ENCODE results near the gene GOSR2. TPM values are rescaled to one million over a fixed set of nuclear protein-coding genes. Genes with fewer than 3 reads are reported as not detected.
"Not testable (repeated sequence)": the region's sequence is repeated elsewhere in the genome, so short reads cannot be mapped to it uniquely, and the experiment has no call there.

The GOSR2 gene
- total RNA-seq, 1 donor from 2014 or later: 78.0 TPM

DNA sequence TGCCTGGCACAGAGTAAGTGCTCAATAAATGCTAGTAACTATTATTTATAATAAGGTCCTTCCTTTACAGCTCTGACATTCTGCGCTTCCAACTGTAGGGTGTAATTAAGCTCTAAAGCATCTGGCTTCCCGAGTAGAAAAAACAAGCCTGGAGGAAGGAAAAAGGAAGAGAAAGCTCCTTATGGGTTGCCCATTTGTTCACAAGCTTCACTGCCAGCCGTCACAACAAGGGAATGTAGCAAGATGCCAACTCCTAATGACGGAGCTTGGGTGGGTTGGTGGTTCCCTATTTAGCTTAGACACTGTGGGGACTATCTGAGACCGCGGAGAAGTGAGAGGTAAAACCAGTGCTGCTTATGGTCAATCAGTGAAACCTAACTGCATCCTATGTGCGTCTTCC is 63.4 kb downstream of the GOSR2 start:
- ATAC-seq (ENCODE audit: low read depth) (no peak), DNase-seq (no peak)
- ChIA-PET POLR2A (no interaction called here), CTCF (no interaction called here)
- TF ChIP-seq, protein P1, sequence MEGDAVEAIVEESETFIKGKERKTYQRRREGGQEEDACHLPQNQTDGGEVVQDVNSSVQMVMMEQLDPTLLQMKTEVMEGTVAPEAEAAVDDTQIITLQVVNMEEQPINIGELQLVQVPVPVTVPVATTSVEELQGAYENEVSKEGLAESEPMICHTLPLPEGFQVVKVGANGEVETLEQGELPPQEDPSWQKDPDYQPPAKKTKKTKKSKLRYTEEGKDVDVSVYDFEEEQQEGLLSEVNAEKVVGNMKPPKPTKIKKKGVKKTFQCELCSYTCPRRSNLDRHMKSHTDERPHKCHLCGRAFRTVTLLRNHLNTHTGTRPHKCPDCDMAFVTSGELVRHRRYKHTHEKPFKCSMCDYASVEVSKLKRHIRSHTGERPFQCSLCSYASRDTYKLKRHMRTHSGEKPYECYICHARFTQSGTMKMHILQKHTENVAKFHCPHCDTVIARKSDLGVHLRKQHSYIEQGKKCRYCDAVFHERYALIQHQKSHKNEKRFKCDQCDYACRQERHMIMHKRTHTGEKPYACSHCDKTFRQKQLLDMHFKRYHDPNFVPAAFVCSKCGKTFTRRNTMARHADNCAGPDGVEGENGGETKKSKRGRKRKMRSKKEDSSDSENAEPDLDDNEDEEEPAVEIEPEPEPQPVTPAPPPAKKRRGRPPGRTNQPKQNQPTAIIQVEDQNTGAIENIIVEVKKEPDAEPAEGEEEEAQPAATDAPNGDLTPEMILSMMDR (IDR thresholded peaks at IDR 0.05): no peak
- Mint-ChIP-seq H3K36me3 (ENCODE audit: low read depth) (peaks cover 4% of the 10 kb centered on the region), H3K4me3 (no peak overlapping the region), H3K9me3 (no peaks in the 10 kb centered on the region), H3K4me1 (peaks cover 24% of the 10 kb centered on the region), H3K27ac (no peak overlapping the region), H3K27me3 (no peaks in the 10 kb centered on the region)
- intact Hi-C loops (cut with micrococcal nuclease): no loop called here

DNA sequence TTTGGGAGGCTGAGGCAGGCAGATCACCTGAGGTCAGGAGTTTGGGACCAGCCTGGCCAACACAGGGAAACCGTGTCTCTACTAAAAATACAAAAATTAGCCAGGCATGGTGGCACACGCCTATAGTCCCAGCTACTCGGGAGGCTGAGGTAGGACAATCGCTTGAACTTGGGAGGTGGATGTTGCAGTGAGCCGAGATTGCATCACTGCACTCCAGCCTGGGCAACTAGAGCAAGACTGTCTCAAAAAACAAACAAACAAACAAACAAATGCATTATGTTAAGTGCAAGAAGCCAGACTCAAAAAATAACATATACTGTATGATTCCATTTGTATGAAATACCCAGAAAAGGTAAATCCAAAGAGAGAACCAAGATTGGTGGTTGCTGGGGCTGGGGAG is 65.0 kb downstream of the GOSR2 start:
- CTCF ChIA-PET; DNase-seq; POLR2A ChIA-PET; H3K9me3 Mint-ChIP-seq; intact Hi-C loops (cut with micrococcal nuclease); H3K27me3 Mint-ChIP-seq; ATAC-seq (ENCODE audit: low read depth); H3K27ac Mint-ChIP-seq; H3K4me3 Mint-ChIP-seq; H3K36me3 Mint-ChIP-seq (ENCODE audit: low read depth): not testable (repeated sequence)
- peaks cover 27% of the 10 kb centered on the region for H3K4me1 Mint-ChIP-seq

DNA sequence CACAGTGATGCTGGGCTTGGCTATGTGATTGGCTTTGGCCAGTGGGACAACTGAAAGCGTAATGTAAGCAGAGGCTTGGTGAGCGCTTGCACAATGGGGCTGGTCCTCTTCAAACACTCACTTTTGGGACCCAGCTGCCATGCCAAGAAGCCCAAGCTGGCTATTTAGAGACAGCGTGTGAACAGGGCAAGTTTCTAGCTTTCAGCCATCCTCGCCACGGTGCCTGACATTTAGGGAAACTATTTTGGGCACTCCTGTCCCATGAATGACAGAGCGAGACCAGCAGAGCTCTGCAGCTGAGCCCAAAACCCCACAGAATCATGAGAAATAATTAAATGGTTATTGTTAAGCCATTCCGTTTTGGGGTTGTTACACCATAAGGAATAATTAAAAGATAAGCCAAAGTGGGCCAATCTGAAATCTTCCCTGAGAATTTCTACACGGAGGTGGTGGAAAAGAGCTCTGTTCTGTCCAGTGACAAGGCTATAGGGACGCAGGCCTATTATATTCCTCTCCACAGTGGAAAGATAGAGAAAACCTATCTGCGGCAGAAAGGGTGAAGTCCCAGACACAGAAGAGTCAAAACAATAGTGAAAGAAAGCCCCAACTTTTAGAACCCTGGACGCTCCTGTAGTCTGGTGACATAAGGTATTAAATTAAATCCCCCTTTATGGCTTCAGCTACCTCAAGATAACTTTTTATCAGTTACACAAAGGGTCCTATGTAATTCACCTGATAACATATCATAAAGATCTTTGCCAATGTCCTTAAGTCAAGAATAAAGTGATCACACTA is 66.9 kb downstream of the GOSR2 start:
- Mint-ChIP-seq H3K4me3 (no peak overlapping the region), H3K27me3 (no peaks in the 10 kb centered on the region), H3K9me3 (no peaks in the 10 kb centered on the region), H3K27ac (no peak overlapping the region), H3K36me3 (ENCODE audit: low read depth) (no peaks in the 10 kb centered on the region), H3K4me1 (peaks cover 35% of the 10 kb centered on the region)
- intact Hi-C loops (cut with micrococcal nuclease): loop anchor here (10.0 kb wide), 1 partner anchor 725 kb away; no protein-coding TSS in a partner anchor
- ChIA-PET POLR2A (no interaction called here), CTCF (no interaction called here)
- TF ChIP-seq, protein P1 (IDR thresholded peaks at IDR 0.05): no peak
- ATAC-seq (ENCODE audit: low read depth): no peak
- DNase-seq: no peak

DNA sequence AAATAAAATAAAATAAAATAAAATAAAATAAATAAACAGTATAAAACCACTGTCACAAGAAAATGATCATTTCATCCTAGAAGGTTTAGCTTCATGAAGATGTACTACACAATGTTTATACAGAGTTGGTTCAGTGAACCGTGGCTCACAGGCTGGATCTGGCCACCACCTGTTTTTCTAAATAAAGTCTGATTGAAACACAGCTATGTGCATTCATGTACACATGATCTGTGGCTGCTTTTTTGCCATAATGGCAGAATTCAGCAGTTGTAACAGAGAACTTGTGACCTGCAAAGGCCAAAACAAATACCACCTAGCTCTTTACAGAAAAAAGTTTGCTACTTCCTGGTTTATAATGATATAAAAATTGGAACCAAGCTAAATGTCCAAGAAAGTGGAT is 68.7 kb downstream of the GOSR2 start:
- Mint-ChIP-seq H3K27me3 (no peaks in the 10 kb centered on the region), H3K4me1 (peaks cover 36% of the 10 kb centered on the region), H3K9me3 (no peaks in the 10 kb centered on the region), H3K36me3 (ENCODE audit: low read depth) (peaks cover 1% of the 10 kb centered on the region), H3K4me3 (peak overlapping the region; percentile 15), H3K27ac (peak overlapping the region; percentile 53)
- ChIA-PET POLR2A (interaction anchor here (0.5 kb wide), 1 partner anchor 10 kb away, joined by 5 read pairs; no protein-coding TSS in a partner anchor), CTCF (interaction anchor here (0.7 to 1.0 kb wide), 3 partner anchors 12 to 51 kb away, joined by 3 read pairs; partner anchors contain the start of gene RPRML)
- peak; percentile 69 for ATAC-seq (ENCODE audit: low read depth)
- TF ChIP-seq, protein P1 (IDR thresholded peaks at IDR 0.05): no peak
- intact Hi-C loops (cut with micrococcal nuclease): loop anchor here (10.0 kb wide), 1 partner anchor 727 kb away; no protein-coding TSS in a partner anchor
- DNase-seq: no peak

Other genes starting within 250 kb of the GOSR2 start
- 1.0 and 1.3 TPM in 2 replicates for gene WNT3, start 104.5 kb upstream of the GOSR2 start, total RNA-seq
- not detected in 2 replicates for gene WNT9B, start 71.6 kb upstream of the GOSR2 start, total RNA-seq
- gene RPRML, start 56.1 kb downstream of the GOSR2 start, total RNA-seq: not detected in 2 replicates

Data from activated B cell treated with CpG ODN at 0.5 μM for 24 hours (primary cell).